HepG2 (cell line): Measurements from ENCODE around the gene HYDIN. TPM values are rescaled to one million over a fixed set of nuclear protein-coding genes. Genes with fewer than 3 reads are reported as not detected.
A peak's percentile ranks its signal among the peaks of the same experiment; 100 is the strongest.

Experiments used
- ATAC-seq: fragments of 200-7000 bp; cut with Tn5 transposase; 3 replicates; pipeline ENCODE4 v1.9.1; 2020; ENCODE audit warnings: mild to moderate bottlenecking, moderate library complexity
- BruUV-seq: library from RNA; stranded (reverse); fragments of 400-500 nt; replicated peaks from 2 replicates; lab custom pipeline; 2021; lab: Mats Ljungman, UMichigan
- CTCF ChIA-PET: fragments of 300-600 bp; formaldehyde crosslinking; extraction: SDS; loops from one replicate; lab custom pipeline; 2021; ENCODE audit warnings: low total read pairs, inconsistent platforms, low intra/inter-chr PET ratio; lab: Yijun Ruan, JAX
- POLR2A ChIA-PET: fragments of 350-600 bp; sonication (Branson Sonifier 250); formaldehyde crosslinking; loops from one replicate; lab custom pipeline; 2020; ENCODE audit warnings: antibody characterized with exemption, inconsistent platforms; lab: Yijun Ruan, JAX
- DNase-seq: peaks from one replicate; pipeline ENCODE4 v3.0.0-alpha.2; 2015; ENCODE audit warnings: low spot score
- FAIRE-seq: peaks from 3 replicates; lab custom pipeline; 2011; peaks lifted over from hg19 to GRCh38; lab: Jason Lieb, UNC
- H2AFZ ChIP-seq: one replicate; pipeline ENCODE4 v1.6.1; 2011; ENCODE audit warnings: low read length, inconsistent platforms
- H3K27ac ChIP-seq: fragments of 300-600 bp; 3 replicates; pipeline ENCODE4 v1.8.0; 2011; ENCODE audit warnings: mixed run types, mild to moderate bottlenecking, mixed read lengths, low read length, inconsistent platforms; ENCODE audit not compliant: insufficient read depth; ENCODE audit errors: extremely low read length
- H3K27me3 ChIP-seq, 2 experiments: fragments of 200-600 bp in 1 of 2; 2 replicates in 1 of 2; 3 replicates in 1 of 2; pipeline versions ENCODE4 v1.6.0 to v1.8.0; 2011; ENCODE audit warnings: low read length in 2 of 2, mild to moderate bottlenecking in 2 of 2, moderate library complexity in 2 of 2, inconsistent platforms in 1 of 2; ENCODE audit not compliant: insufficient read depth in 2 of 2, control insufficient read depth in 1 of 2
- H3K36me3 ChIP-seq, 2 experiments: fragments of 200-600 bp in 1 of 2; replicated peaks in 1 of 2; 2 replicates in 1 of 2; 3 replicates in 1 of 2; pipeline versions ENCODE4 v1.5.1 to v1.8.0; 2011; ENCODE audit warnings: low read length in 2 of 2, inconsistent platforms in 1 of 2; ENCODE audit not compliant: insufficient read depth in 2 of 2, control insufficient read depth in 1 of 2
- H3K4me1 ChIP-seq: 2 replicates; pipeline ENCODE4 v1.5.1; 2012; ENCODE audit warnings: low read length, inconsistent platforms; ENCODE audit not compliant: insufficient read depth
- H3K4me2 ChIP-seq: 2 replicates; pipeline ENCODE4 v1.6.0; 2011; ENCODE audit warnings: low read depth, low read length, inconsistent platforms
- H3K4me3 ChIP-seq, 3 experiments: fragments of 200-600 bp in 1 of 3; sonication (generic), shearing (Covaris generic) in 1 of 3; replicated peaks in 1 of 3; 2 replicates each; pipeline ENCODE4 v1.5.1; 2011 to 2016; ENCODE audit warnings: low read length in 3 of 3, inconsistent platforms in 2 of 3, low read depth in 2 of 3, mild to moderate bottlenecking in 2 of 3, control low read depth in 1 of 3, mixed read lengths in 1 of 3; ENCODE audit not compliant: insufficient read depth in 1 of 3
- H3K79me2 ChIP-seq: one replicate; pipeline ENCODE4 v1.6.1; 2011; ENCODE audit warnings: low read length, inconsistent platforms; ENCODE audit not compliant: insufficient read depth
- H3K9ac ChIP-seq: 2 replicates; pipeline ENCODE4 v1.6.0; 2011; ENCODE audit warnings: mild to moderate bottlenecking, low read depth, low read length, inconsistent platforms; ENCODE audit not compliant: insufficient read depth
- H3K9me3 ChIP-seq: 2 replicates; pipeline ENCODE4 v1.5.1; 2012; ENCODE audit warnings: mild to moderate bottlenecking, low read length
- H4K20me1 ChIP-seq: 2 replicates; pipeline ENCODE4 v1.6.0; 2011; ENCODE audit warnings: inconsistent platforms, mild to moderate bottlenecking, low read length, moderate library complexity; ENCODE audit not compliant: insufficient read depth
- ARID2 ChIP-seq: sonication (generic); formaldehyde crosslinking; IDR thresholded peaks from 2 replicates; pipeline ENCODE4 v1.8.1; 2022; ENCODE audit warnings: mild to moderate bottlenecking, missing genetic modification reagents, borderline replicate concordance
- ATF7 ChIP-seq, 2 experiments: fragments of 450-650 bp in 1 of 2; sonication (generic) in 1 of 2; formaldehyde crosslinking in 1 of 2; IDR thresholded peaks; 2 replicates each; pipeline versions ENCODE4 v1.4.0 to v1.6.1; 2016 to 2020; ENCODE audit warnings: antibody characterized with exemption in 1 of 2, mild to moderate bottlenecking in 1 of 2, missing genetic modification reagents in 1 of 2
- CCDC6 ChIP-seq: sonication (generic); formaldehyde crosslinking; IDR thresholded peaks from 2 replicates; pipeline ENCODE4 v1.8.1; 2022; ENCODE audit warnings: mild to moderate bottlenecking, missing genetic modification reagents, moderate library complexity
- CEBPG ChIP-seq: IDR thresholded peaks from 2 replicates; pipeline ENCODE4 v1.6.1; 2016
- CREB1 ChIP-seq, 2 experiments: fragments of 450-650 bp in 1 of 2; IDR thresholded peaks; 2 replicates each; pipeline ENCODE4 v1.6.1; 2016 to 2017; ENCODE audit warnings: control low read depth in 1 of 2, mild to moderate bottlenecking in 1 of 2, missing compliant biosample characterization in 1 of 2, missing genetic modification characterization in 1 of 2
- MBD4 ChIP-seq: IDR thresholded peaks from 2 replicates; pipeline ENCODE4 v1.6.1; 2012; ENCODE audit warnings: low read length, inconsistent platforms, borderline replicate concordance
- RAD21 ChIP-seq: fragments of 450-650 bp; formaldehyde crosslinking; IDR thresholded peaks from 2 replicates; pipeline ENCODE4 v1.5.0; 2020; ENCODE audit warnings: mild to moderate bottlenecking
- RARA ChIP-seq: IDR thresholded peaks from 2 replicates; pipeline ENCODE4 v1.6.1; 2016; ENCODE audit warnings: missing genetic modification reagents, missing compliant biosample characterization
- SOX13 ChIP-seq, 3 experiments: fragments of 450-650 bp in 1 of 3; sonication (generic) in 1 of 3; formaldehyde crosslinking in 1 of 3; IDR thresholded peaks in 2 of 3; conservative IDR thresholded peaks in 1 of 3; 2 replicates each; pipeline versions ENCODE4 v1.5.0 to v1.6.1; 2016 to 2020; ENCODE audit warnings: antibody characterized with exemption in 1 of 3, mild to moderate bottlenecking in 1 of 3, missing compliant biosample characterization in 1 of 3, missing genetic modification reagents in 1 of 3, moderate library complexity in 1 of 3
- TBX3 ChIP-seq: fragments of 450-650 bp; IDR thresholded peaks from 2 replicates; pipeline ENCODE4 v1.6.1; 2017; ENCODE audit warnings: antibody characterized with exemption, mild to moderate bottlenecking, inconsistent platforms, borderline replicate concordance
- TEAD2 ChIP-seq: sonication (generic); formaldehyde crosslinking; IDR thresholded peaks from 2 replicates; pipeline ENCODE4 v1.9.0; 2021; ENCODE audit warnings: missing genetic modification reagents
- U2AF2 ChIP-seq: fragments of 200-400 bp; formaldehyde crosslinking; IDR thresholded peaks from 2 replicates; pipeline ENCODE4 v1.6.1; 2017; ENCODE audit warnings: low read depth, mild to moderate bottlenecking, low read length
- ZNF558 ChIP-seq: sonication (generic); formaldehyde crosslinking; IDR thresholded peaks from 2 replicates; pipeline ENCODE4 v1.9.0; 2022; ENCODE audit warnings: mild to moderate bottlenecking, missing genetic modification reagents, borderline replicate concordance
- ZNF660 ChIP-seq: sonication (generic); formaldehyde crosslinking; IDR thresholded peaks from 2 replicates; pipeline ENCODE4 v1.5.1; 2020; ENCODE audit warnings: mild to moderate bottlenecking, low read depth, missing genetic modification reagents, borderline replicate concordance
- WGBS: methylation state at CpG from one replicate; pipeline ENCODE4 v1.1.6; 2017; ENCODE audit warnings: low lambda C conversion rate; 5-methylcytosine and 5-hydroxymethylcytosine counted together
- in situ Hi-C: cut with HindIII; loops from 2 replicates; pipeline ENCODE4 v1.10.0; 2017; ENCODE audit warnings: low pct_unique_long_range_greater_than_20kb; ENCODE audit not compliant: extremely low pct_ligation_motif_present
- intact Hi-C: fragments of 100-400 bp; cut with micrococcal nuclease; formaldehyde crosslinking; loops from one replicate; pipeline ENCODE4 v1.10.0; 2022; ENCODE audit not compliant: unreplicated experiment
- polyA plus RNA-seq, 8 experiments: library from polyadenylated mRNA; depleted of rRNA in 3 of 8; stranded (reverse) in 7 of 8; unstranded in 1 of 8; fragments of >200 nt; fragmentation: Illumina TruSeq in 4 of 8; extraction: Trizol in 4 of 8; gene quantifications; 2 replicates each; pipeline versions ENCODE4 v1.2.1 to v1.2.3, GENCODE V29; 2011 to 2016; ENCODE audit warnings: low read depth in 4 of 8, missing spikeins in 1 of 8, mixed read lengths in 1 of 8; ENCODE audit not compliant: insufficient read depth in 1 of 8
- total RNA-seq, 5 experiments: library from RNA; depleted of rRNA; stranded (reverse); fragments of >200 nt; fragmentation: Illumina TruSeq; extraction: Trizol; gene quantifications; 2 replicates each; pipeline ENCODE4 v1.2.3, GENCODE V29; 2016; ENCODE audit warnings: low read depth in 1 of 5

The HYDIN gene
- total and polyA plus RNA-seq, 2 of the 13 experiments (the other 11 are each of a cell fraction or from before 2014, with no cell fraction given): not detected

GRCh38 chr16:71185347-71185746 is 45.2 kb downstream of the HYDIN start:
- 7% methylated on average over 1 of the region's 1 CpG for WGBS
- no peak overlapping the region for H3K9ac ChIP-seq
- no peak for DNase-seq
- TF ChIP-seq RARA (no peak), ZNF660 (CRISPR knock-in tag) (no peak), MBD4 (no peak), U2AF2 (no peak), ARID2 (CRISPR knock-in tag) (no peak), SOX13 (IDR thresholded peaks at IDR 0.05) (no peak), SOX13 (CRISPR knock-in tag; conservative IDR thresholded peaks at IDR 0.05 in 1 of 2, IDR thresholded peaks at IDR 0.05 in 1 of 2) (no peak), TEAD2 (CRISPR knock-in tag) (no peak), ZNF558 (CRISPR knock-in tag) (no peak)
- TF ChIP-seq, all 625 proteins: peak for 0
- Histone ChIP-seq H3K27ac (no peak overlapping the region), H3K9me3 (peaks cover 6% of the 10 kb centered on the region; the same call in 1 of the 2 replicates), H3K4me2 (no peak overlapping the region), H2AFZ (no peak overlapping the region), H4K20me1 (no peaks in the 10 kb centered on the region), H3K4me1 (no peaks in the 10 kb centered on the region), H3K27me3 (no peaks in the 10 kb centered on the region), H3K36me3 (no peaks in the 10 kb centered on the region), H3K4me3 (no peak overlapping the region), H3K79me2 (no peaks in the 10 kb centered on the region)
- POLR2A ChIA-PET: no interaction called here
- ATAC-seq (no peak), FAIRE-seq (no peak)
- CTCF ChIA-PET: no interaction called here
- BruUV-seq: no TSS peak
- in situ Hi-C loops (no loop called here), intact Hi-C loops (no loop called here)

- no TSS peak for BruUV-seq
- 17% methylated on average over 3 of the region's 3 CpGs for WGBS
- TF ChIP-seq CEBPG (CRISPR knock-in tag) (no peak), RAD21 (CRISPR knock-in tag) (no peak), TBX3 (no peak), CREB1 (IDR thresholded peaks at IDR 0.05) (peak; percentile 78), CREB1 (CRISPR knock-in tag; IDR thresholded peaks at IDR 0.05) (no peak), ATF7 (IDR thresholded peaks at IDR 0.05) (peak; percentile 97), ATF7 (CRISPR knock-in tag; IDR thresholded peaks at IDR 0.05) (no peak), CCDC6 (CRISPR knock-in tag) (no peak)
- TF ChIP-seq, all 625 proteins: peak for 2
- Histone ChIP-seq H3K4me3 (no peak overlapping the region), H2AFZ (no peak overlapping the region), H4K20me1 (no peaks in the 10 kb centered on the region), H3K27me3 (no peaks in the 10 kb centered on the region), H3K9ac (no peak overlapping the region), H3K27ac (no peak overlapping the region), H3K4me1 (no peaks in the 10 kb centered on the region), H3K36me3 (no peaks in the 10 kb centered on the region), H3K9me3 (peaks cover 6% of the 10 kb centered on the region; the same call in 1 of the 2 replicates), H3K79me2 (no peaks in the 10 kb centered on the region), H3K4me2 (no peak overlapping the region)
- ChIA-PET CTCF (no interaction called here), POLR2A (no interaction called here)
- no peak for FAIRE-seq
- ATAC-seq: no peak
- DNase-seq: no peak
- intact Hi-C loops: no loop called here
- in situ Hi-C loops: no loop called here
Measured at GRCh38 chr16:71179569-71179968, 51.0 kb downstream of the HYDIN start.
